H9 (cell line): ENCODE measurements around the gene TBC1D25. TPM values are rescaled to one million over a fixed set of nuclear protein-coding genes. Genes with fewer than 3 reads are reported as not detected.

Experiments
- DNase-seq: peaks from one replicate; pipeline ENCODE4 v3.0.0-alpha.2; 2017
- H2AFZ ChIP-seq: one replicate; pipeline ENCODE4 v1.6.1; 2013; ENCODE audit warnings: mild to moderate bottlenecking, low read length, control low read depth, moderate library complexity
- H2AK5ac ChIP-seq: 2 replicates; pipeline ENCODE4 v1.6.1; 2013; ENCODE audit warnings: low read length, control low read depth, mixed read lengths; ENCODE audit not compliant: insufficient read length
- H2BK120ac ChIP-seq: one replicate; pipeline ENCODE4 v1.6.1; 2013; ENCODE audit warnings: low read depth, mild to moderate bottlenecking, low read length, control low read depth, inconsistent platforms; ENCODE audit not compliant: poor library complexity, severe bottlenecking
- H2BK12ac ChIP-seq: 2 replicates; pipeline ENCODE4 v1.6.1; 2013; ENCODE audit warnings: low read length, control low read depth, mixed read lengths, low read depth; ENCODE audit not compliant: insufficient read length
- H2BK15ac ChIP-seq: 2 replicates; pipeline ENCODE4 v1.6.1; 2013; ENCODE audit warnings: low read depth, low read length, control low read depth
- H2BK20ac ChIP-seq: one replicate; pipeline ENCODE4 v1.6.1; 2013; ENCODE audit warnings: low read depth, mild to moderate bottlenecking, low read length, control low read depth, inconsistent platforms; ENCODE audit not compliant: poor library complexity, severe bottlenecking
- H2BK5ac ChIP-seq: 2 replicates; pipeline ENCODE4 v1.6.1; 2013; ENCODE audit warnings: low read length, control low read depth, mixed read lengths; ENCODE audit not compliant: insufficient read length
- H3K14ac ChIP-seq: 2 replicates; pipeline ENCODE4 v1.6.1; 2013; ENCODE audit warnings: low read length, control low read depth; ENCODE audit not compliant: insufficient read depth
- H3K18ac ChIP-seq: 2 replicates; pipeline ENCODE4 v1.6.1; 2013; ENCODE audit warnings: low read depth, mild to moderate bottlenecking, mixed read lengths, low read length, control low read depth; ENCODE audit not compliant: insufficient read length
- H3K23ac ChIP-seq: 2 replicates; pipeline ENCODE4 v1.6.1; 2013; ENCODE audit warnings: low read length, control low read depth, mixed read lengths, low read depth; ENCODE audit not compliant: insufficient read length
- H3K23me2 ChIP-seq: 2 replicates; pipeline ENCODE4 v1.6.1; 2013; ENCODE audit warnings: low read depth, mild to moderate bottlenecking, mixed read lengths, low read length, control low read depth; ENCODE audit not compliant: insufficient read length, poor library complexity, severe bottlenecking
- H3K27ac ChIP-seq: 2 replicates; pipeline ENCODE4 v1.5.1; 2013; ENCODE audit warnings: low read length, control low read depth, mixed read lengths, low read depth; ENCODE audit not compliant: insufficient read length
- H3K27me3 ChIP-seq: 2 replicates; pipeline ENCODE4 v1.6.1; 2013; ENCODE audit warnings: low read length, control low read depth, inconsistent platforms; ENCODE audit not compliant: insufficient read depth
- H3K4ac ChIP-seq: 2 replicates; pipeline ENCODE4 v1.6.1; 2013; ENCODE audit warnings: low read depth, mild to moderate bottlenecking, control low read depth, inconsistent platforms, low read length, moderate library complexity
- H3K4me1 ChIP-seq: 2 replicates; pipeline ENCODE4 v1.6.1; 2013; ENCODE audit warnings: low read length, control low read depth, inconsistent platforms; ENCODE audit not compliant: insufficient read depth
- H3K4me2 ChIP-seq: 2 replicates; pipeline ENCODE4 v1.6.1; 2013; ENCODE audit warnings: low read length, control low read depth, mixed read lengths; ENCODE audit not compliant: insufficient read length, insufficient read depth
- H3K56ac ChIP-seq: 2 replicates; pipeline ENCODE4 v1.6.1; 2013; ENCODE audit warnings: low read depth, mild to moderate bottlenecking, mixed read lengths, low read length, control low read depth; ENCODE audit not compliant: insufficient read length
- H3K79me1 ChIP-seq: 2 replicates; pipeline ENCODE4 v1.6.1; 2013; ENCODE audit warnings: low read depth, mild to moderate bottlenecking, moderate library complexity, low read length, control low read depth, inconsistent platforms; ENCODE audit not compliant: insufficient read depth, poor library complexity, severe bottlenecking
- H3K79me2 ChIP-seq: 2 replicates; pipeline ENCODE4 v1.6.1; 2013; ENCODE audit warnings: low read length, control low read depth, inconsistent platforms; ENCODE audit not compliant: insufficient read depth
- H3K9ac ChIP-seq: 2 replicates; pipeline ENCODE4 v1.6.1; 2013; ENCODE audit warnings: low read length, control low read depth, mixed read lengths; ENCODE audit not compliant: insufficient read length; ENCODE audit errors: extremely low read depth
- H3K9me3 ChIP-seq: one replicate; pipeline ENCODE4 v1.6.1; 2013; ENCODE audit warnings: low read depth, low read length, inconsistent platforms; ENCODE audit not compliant: control insufficient read depth
- H3T11ph ChIP-seq: one replicate; pipeline ENCODE4 v1.6.1; 2013; ENCODE audit warnings: mild to moderate bottlenecking, low read length, control low read depth, inconsistent platforms
- H4K20me1 ChIP-seq: one replicate; pipeline ENCODE4 v1.6.1; 2013; ENCODE audit not compliant: control insufficient read depth, insufficient read length, insufficient read depth
- H4K5ac ChIP-seq: 2 replicates; pipeline ENCODE4 v1.6.1; 2013; ENCODE audit warnings: low read depth, mild to moderate bottlenecking, mixed read lengths, low read length, control low read depth; ENCODE audit not compliant: insufficient read length
- H4K8ac ChIP-seq: replicated peaks from 2 replicates; pipeline ENCODE4 v1.6.1; 2013; ENCODE audit warnings: low read length, control low read depth, mixed read lengths, low read depth; ENCODE audit not compliant: insufficient read length
- H4K91ac ChIP-seq: 2 replicates; pipeline ENCODE4 v1.6.1; 2013; ENCODE audit warnings: low read depth, mild to moderate bottlenecking, moderate library complexity, mixed read lengths, low read length, control low read depth; ENCODE audit not compliant: insufficient read length
- H3K27ac Mint-ChIP-seq, 3 experiments: 2 replicates in 2 of 3; 3 replicates in 1 of 3; pipeline ENCODE4 v1.8.0; 2020 to 2021; ENCODE audit warnings: mixed read lengths in 3 of 3, mild to moderate bottlenecking in 1 of 3, moderate library complexity in 1 of 3
- H3K27me3 Mint-ChIP-seq: 2 replicates; pipeline ENCODE4 v1.8.0; 2021; ENCODE audit warnings: low read depth, mild to moderate bottlenecking, moderate library complexity, mixed read lengths
- H3K36me3 Mint-ChIP-seq, 3 experiments: 2 replicates in 2 of 3; 3 replicates in 1 of 3; pipeline ENCODE4 v1.8.0; 2020 to 2021; ENCODE audit warnings: low read depth in 3 of 3, mixed read lengths in 3 of 3; ENCODE audit not compliant: insufficient read depth in 1 of 3
- H3K4me1 Mint-ChIP-seq, 2 experiments: 2 replicates each; pipeline ENCODE4 v1.8.0; 2020; ENCODE audit warnings: mixed read lengths in 2 of 2
- H3K4me3 Mint-ChIP-seq, 2 experiments: 2 replicates in 1 of 2; 3 replicates in 1 of 2; pipeline ENCODE4 v1.8.0; 2020 to 2021; ENCODE audit warnings: mild to moderate bottlenecking in 2 of 2, mixed read lengths in 2 of 2, moderate library complexity in 1 of 2
- H3K9me3 Mint-ChIP-seq, 2 experiments: 2 replicates in 1 of 2; 3 replicates in 1 of 2; pipeline ENCODE4 v1.8.0; 2020; ENCODE audit warnings: mild to moderate bottlenecking in 2 of 2, mixed read lengths in 2 of 2, moderate library complexity in 1 of 2
- WGBS: extraction: QIAGEN DNeasy Blood & Tissue Kit; methylation state at CpG from one replicate; pipeline ENCODE4 v1.1.7; 2013; ENCODE audit warnings: missing lambda C conversion rate, low lambda C conversion rate, mixed read lengths; ENCODE audit not compliant: insufficient read length; ENCODE audit errors: extremely low coverage; 5-methylcytosine and 5-hydroxymethylcytosine counted together
- total RNA-seq: library from RNA; stranded (reverse); gene quantifications from 2 replicates; pipeline ENCODE4 v1.2.1, GENCODE V29; 2021
- TF ChIP-seq, protein P1 (sequence below): fragments of 200-600 bp; sonication (generic); conservative IDR thresholded peaks from 3 replicates; pipeline ENCODE4 v1.8.0; 2021; ENCODE audit warnings: antibody characterized with exemption, mild to moderate bottlenecking

Gene TBC1D25
- total RNA-seq, 1 experiment from 2014 or later = 10.2 TPM

- Histone ChIP-seq H3T11ph (no peak overlapping the region), H3K4me1 (no peaks in the 10 kb centered on the region), H3K27me3 (no peaks in the 10 kb centered on the region), H3K27ac (no peak overlapping the region), H3K79me2 (no peaks in the 10 kb centered on the region), H2BK20ac (no peak overlapping the region), H4K20me1 (no peaks in the 10 kb centered on the region), H3K56ac (no peak overlapping the region), H3K9ac (no peak overlapping the region), H3K4me2 (no peak overlapping the region), H2AFZ (no peak overlapping the region), H3K23ac (no peak overlapping the region), H3K9me3 (peaks cover 47% of the 10 kb centered on the region), H4K8ac (no peak overlapping the region), H2AK5ac (no peak overlapping the region), H2BK5ac (no peak overlapping the region), H3K18ac (no peak overlapping the region), H3K23me2 (no peaks in the 10 kb centered on the region), H2BK12ac (no peak overlapping the region), H3K79me1 (no peaks in the 10 kb centered on the region), H4K5ac (no peak overlapping the region), H3K14ac (no peak overlapping the region), H2BK120ac (no peak overlapping the region), H3K4ac (no peak overlapping the region), H2BK15ac (no peak overlapping the region), H4K91ac (no peak overlapping the region)
- Mint-ChIP-seq H3K36me3 (peaks cover 17 to 58% (median 39%) of the 10 kb centered on the region in 3 experiments), H3K9me3 (peaks cover 77% of the 10 kb centered on the region in 2 experiments), H3K27ac (no peak overlapping the region), H3K4me1 (no peaks in the 10 kb centered on the region), H3K4me3 (no peak overlapping the region), H3K27me3 (no peaks in the 10 kb centered on the region)
- TF ChIP-seq, protein P1, sequence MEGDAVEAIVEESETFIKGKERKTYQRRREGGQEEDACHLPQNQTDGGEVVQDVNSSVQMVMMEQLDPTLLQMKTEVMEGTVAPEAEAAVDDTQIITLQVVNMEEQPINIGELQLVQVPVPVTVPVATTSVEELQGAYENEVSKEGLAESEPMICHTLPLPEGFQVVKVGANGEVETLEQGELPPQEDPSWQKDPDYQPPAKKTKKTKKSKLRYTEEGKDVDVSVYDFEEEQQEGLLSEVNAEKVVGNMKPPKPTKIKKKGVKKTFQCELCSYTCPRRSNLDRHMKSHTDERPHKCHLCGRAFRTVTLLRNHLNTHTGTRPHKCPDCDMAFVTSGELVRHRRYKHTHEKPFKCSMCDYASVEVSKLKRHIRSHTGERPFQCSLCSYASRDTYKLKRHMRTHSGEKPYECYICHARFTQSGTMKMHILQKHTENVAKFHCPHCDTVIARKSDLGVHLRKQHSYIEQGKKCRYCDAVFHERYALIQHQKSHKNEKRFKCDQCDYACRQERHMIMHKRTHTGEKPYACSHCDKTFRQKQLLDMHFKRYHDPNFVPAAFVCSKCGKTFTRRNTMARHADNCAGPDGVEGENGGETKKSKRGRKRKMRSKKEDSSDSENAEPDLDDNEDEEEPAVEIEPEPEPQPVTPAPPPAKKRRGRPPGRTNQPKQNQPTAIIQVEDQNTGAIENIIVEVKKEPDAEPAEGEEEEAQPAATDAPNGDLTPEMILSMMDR = no peak
- WGBS = no CpG with 5 or more reads among the region's 3 CpGs
- no peak for DNase-seq
Measured at GRCh38 chrX:48530736-48531135, 8.8 kb upstream of the TBC1D25 start.
